ENCODE results near the gene OTULIN. TPM values are rescaled to one million over a fixed set of nuclear protein-coding genes. Genes with fewer than 3 reads are reported as not detected.

Gene OTULIN
- 100 to 1,000 TPM in 1 of 4 donors, 10 to 100 TPM in 3; 44.8 to 155 (median 62.5) TPM for total RNA-seq

- Histone ChIP-seq H3K27ac (peak within 1 kb of the TSS; percentile 97), H3K27me3 (no peaks in the 10 kb centered on the region), H3K9me3 (no peaks in the 10 kb centered on the region), H3K36me3 (no peaks in the 10 kb centered on the region), H3K4me1 (peaks cover 59% of the 10 kb centered on the region), H3K4me3 (peak within 1 kb of the TSS; percentile 87)
- TF ChIP-seq, protein P1, sequence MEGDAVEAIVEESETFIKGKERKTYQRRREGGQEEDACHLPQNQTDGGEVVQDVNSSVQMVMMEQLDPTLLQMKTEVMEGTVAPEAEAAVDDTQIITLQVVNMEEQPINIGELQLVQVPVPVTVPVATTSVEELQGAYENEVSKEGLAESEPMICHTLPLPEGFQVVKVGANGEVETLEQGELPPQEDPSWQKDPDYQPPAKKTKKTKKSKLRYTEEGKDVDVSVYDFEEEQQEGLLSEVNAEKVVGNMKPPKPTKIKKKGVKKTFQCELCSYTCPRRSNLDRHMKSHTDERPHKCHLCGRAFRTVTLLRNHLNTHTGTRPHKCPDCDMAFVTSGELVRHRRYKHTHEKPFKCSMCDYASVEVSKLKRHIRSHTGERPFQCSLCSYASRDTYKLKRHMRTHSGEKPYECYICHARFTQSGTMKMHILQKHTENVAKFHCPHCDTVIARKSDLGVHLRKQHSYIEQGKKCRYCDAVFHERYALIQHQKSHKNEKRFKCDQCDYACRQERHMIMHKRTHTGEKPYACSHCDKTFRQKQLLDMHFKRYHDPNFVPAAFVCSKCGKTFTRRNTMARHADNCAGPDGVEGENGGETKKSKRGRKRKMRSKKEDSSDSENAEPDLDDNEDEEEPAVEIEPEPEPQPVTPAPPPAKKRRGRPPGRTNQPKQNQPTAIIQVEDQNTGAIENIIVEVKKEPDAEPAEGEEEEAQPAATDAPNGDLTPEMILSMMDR (IDR thresholded peaks at IDR 0.05) = no peak
- TF ChIP-seq POLR2A (IDR thresholded peaks at IDR 0.05) (peak; percentile 47 to 80), POLR2AphosphoS5 (IDR thresholded peaks at IDR 0.05) (peak in 1 of 3 donors; percentile 74)
- WGBS = 1% methylated on average over 32 of the region's 115 CpGs
- DNase-seq (ENCODE audit: low spot score in 2 of 2) = peak; percentile 93
Measured at GRCh38 chr5:14664270-14665100, at the start of gene OTULIN. OTULIN (plus strand) TSS chr5:14664718; CDS start chr5:14664826, 108 bp downstream.

DNA sequence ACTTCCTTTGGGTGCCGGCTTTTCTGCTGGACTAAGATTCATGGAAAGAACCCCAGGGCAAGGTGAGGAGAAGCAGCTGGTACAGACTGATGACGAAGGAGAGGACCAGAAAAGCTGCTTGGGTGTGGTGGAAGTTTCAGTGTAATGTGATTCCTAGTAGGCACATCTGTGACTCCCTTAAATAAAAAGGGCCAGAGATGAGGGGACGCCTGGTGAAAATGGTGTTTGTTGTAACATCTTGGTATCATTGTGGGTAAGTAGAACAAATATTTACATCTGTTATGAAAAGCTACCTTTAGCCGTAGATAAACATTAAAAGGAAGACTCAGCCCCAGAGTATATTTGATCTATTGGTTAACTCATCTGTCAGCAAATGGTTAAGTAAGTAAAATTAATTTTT, 49.2 kb upstream of the OTULIN start:
- Histone ChIP-seq H3K27me3 (no peaks in the 10 kb centered on the region), H3K27ac (no peak overlapping the region), H3K9me3 (no peaks in the 10 kb centered on the region), H3K36me3 (peaks cover 3% of the 10 kb centered on the region), H3K4me1 (no peaks in the 10 kb centered on the region), H3K4me3 (no peak overlapping the region)
- no peak for DNase-seq (ENCODE audit: low spot score in 2 of 2)
- WGBS = 92% methylated on average over 4 of the region's 4 CpGs
- TF ChIP-seq EP300 (IDR thresholded peaks at IDR 0.05) = no peak

- Histone ChIP-seq H3K27ac (no peak overlapping the region), H3K4me1 (no peaks in the 10 kb centered on the region), H3K36me3 (no peaks in the 10 kb centered on the region), H3K4me3 (no peak overlapping the region), H3K27me3 (no peaks in the 10 kb centered on the region), H3K9me3 (no peaks in the 10 kb centered on the region)
- DNase-seq (ENCODE audit: low spot score in 2 of 2) = no peak
- 87% methylated on average over 4 of the region's 4 CpGs for whole genome bisulfite sequencing
- no peak for TF ChIP-seq EP300 (IDR thresholded peaks at IDR 0.05)
- no peak for TF ChIP-seq POLR2A (IDR thresholded peaks at IDR 0.05)
- no peak for TF ChIP-seq POLR2AphosphoS5 (IDR thresholded peaks at IDR 0.05)
- TF ChIP-seq, protein P1 (IDR thresholded peaks at IDR 0.05) = no peak
Measured at GRCh38 chr5:14617441-14617840, 47.1 kb upstream of the OTULIN start.

DNA sequence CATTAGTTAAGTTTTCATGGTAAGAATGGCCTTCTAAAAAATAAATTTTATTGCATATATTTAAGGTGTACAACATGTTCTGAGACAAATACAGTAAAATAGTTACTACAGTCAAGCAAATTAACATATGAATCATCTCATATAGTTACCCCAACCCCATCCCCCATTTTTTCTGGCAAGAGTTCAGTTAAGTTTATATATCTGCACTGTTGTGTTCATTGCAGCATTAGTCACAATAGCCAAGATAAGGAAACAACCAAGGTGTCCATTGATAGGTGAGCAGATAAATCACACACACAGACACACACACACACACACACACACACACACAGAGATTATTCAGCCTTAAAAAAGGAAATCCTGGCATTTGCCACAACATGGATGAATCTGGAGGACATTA, 37.2 kb upstream of the OTULIN start:
- no peak for TF ChIP-seq POLR2A (IDR thresholded peaks at IDR 0.05)
- TF ChIP-seq EP300 (IDR thresholded peaks at IDR 0.05) = no peak
- TF ChIP-seq POLR2AphosphoS5 (IDR thresholded peaks at IDR 0.05) = no peak
- TF ChIP-seq, protein P1 (IDR thresholded peaks at IDR 0.05) = no peak
- Histone ChIP-seq H3K4me3 (no peak overlapping the region), H3K4me1 (no peaks in the 10 kb centered on the region), H3K9me3 (no peaks in the 10 kb centered on the region), H3K36me3 (no peaks in the 10 kb centered on the region), H3K27ac (no peak overlapping the region), H3K27me3 (no peaks in the 10 kb centered on the region)
- DNase-seq (ENCODE audit: low spot score in 2 of 2) = no peak

GRCh38 chr5:14628346-14628745, 36.2 kb upstream of the OTULIN start:
- no peak for DNase-seq (ENCODE audit: low spot score in 2 of 2)
- WGBS = 10% methylated on average over 3 of the region's 3 CpGs
- Histone ChIP-seq H3K27ac (no peak overlapping the region), H3K4me3 (no peak overlapping the region), H3K9me3 (no peaks in the 10 kb centered on the region), H3K27me3 (no peaks in the 10 kb centered on the region), H3K36me3 (no peaks in the 10 kb centered on the region), H3K4me1 (no peaks in the 10 kb centered on the region)
- TF ChIP-seq EP300 (IDR thresholded peaks at IDR 0.05) (no peak), POLR2AphosphoS5 (IDR thresholded peaks at IDR 0.05) (no peak), POLR2A (IDR thresholded peaks at IDR 0.05) (no peak)
- TF ChIP-seq, protein P1 (IDR thresholded peaks at IDR 0.05) = no peak
